GF-D8 (cell line): Measurements from ENCODE around the gene NLRC5.
"Not testable (repeated sequence)": the region's sequence is repeated elsewhere in the genome, so short reads cannot be mapped to it uniquely, and the experiment has no call there.

Experiments used
- DNase-seq: peaks from one replicate; lab custom pipeline; 2025; lab: John Stamatoyannopoulos, UW

The NLRC5 gene

GRCh38 chr16:56982695-56983094, 6.7 kb upstream of the NLRC5 start:
- DNase-seq, result no peak

GRCh38 chr16:56983211-56983751, 6.1 kb upstream of the NLRC5 start:
- DNase-seq, result no peak

GRCh38 chr16:56984639-56985038, 4.7 kb upstream of the NLRC5 start:
- no peak for DNase-seq

GRCh38 chr16:56985288-56985961, 3.9 kb upstream of the NLRC5 start:
- DNase-seq, result no peak

GRCh38 chr16:56985962-56986360, 3.4 kb upstream of the NLRC5 start:
- DNase-seq, result no peak

- DNase-seq, result no peak
Observed at GRCh38 chr16:56986361-56986760, 3.0 kb upstream of the NLRC5 start.

GRCh38 chr16:56986908-56987307, 2.4 kb upstream of the NLRC5 start:
- not testable (repeated sequence) for DNase-seq

- DNase-seq, result no peak
Observed at GRCh38 chr16:56987692-56988091, 1.7 kb upstream of the NLRC5 start.

GRCh38 chr16:56988161-56988947, 1.0 kb upstream of the NLRC5 start:
- DNase-seq, result no peak

- DNase-seq, result no peak
Observed at GRCh38 chr16:56989988-56990387, 631 bp downstream of the NLRC5 start.

- DNase-seq, result no peak
Observed at GRCh38 chr16:56990407-56991286, 1.3 kb downstream of the NLRC5 start.

GRCh38 chr16:56992431-56992830, 3.1 kb downstream of the NLRC5 start:
- DNase-seq, result not testable (repeated sequence)

- DNase-seq, result no peak
Observed at GRCh38 chr16:56993204-56993603, 3.8 kb downstream of the NLRC5 start.

GRCh38 chr16:56994311-56994710, 5.0 kb downstream of the NLRC5 start:
- no peak for DNase-seq

GRCh38 chr16:56995136-56995805, 5.9 kb downstream of the NLRC5 start:
- no peak for DNase-seq

GRCh38 chr16:56997264-56997663, 7.9 kb downstream of the NLRC5 start:
- DNase-seq, result no peak

- no peak for DNase-seq
Observed at GRCh38 chr16:56997931-56998330, 8.6 kb downstream of the NLRC5 start.

- DNase-seq, result no peak
Observed at GRCh38 chr16:56998352-56998751, 9.0 kb downstream of the NLRC5 start.

GRCh38 chr16:56998861-56999260, 9.5 kb downstream of the NLRC5 start:
- no peak for DNase-seq

GRCh38 chr16:56999409-57000270, 10.3 kb downstream of the NLRC5 start:
- DNase-seq, result no peak
